ENCODE measurements around the gene DIS3L2. TPM values are rescaled to one million over a fixed set of nuclear protein-coding genes. Genes with fewer than 3 reads are reported as not detected.
"Not testable (repeated sequence)": the region's sequence is repeated elsewhere in the genome, so short reads cannot be mapped to it uniquely, and the experiment has no call there.

DIS3L2 gene
- total RNA-seq, 1 donor from 2014 or later = 24.0 TPM

DNA sequence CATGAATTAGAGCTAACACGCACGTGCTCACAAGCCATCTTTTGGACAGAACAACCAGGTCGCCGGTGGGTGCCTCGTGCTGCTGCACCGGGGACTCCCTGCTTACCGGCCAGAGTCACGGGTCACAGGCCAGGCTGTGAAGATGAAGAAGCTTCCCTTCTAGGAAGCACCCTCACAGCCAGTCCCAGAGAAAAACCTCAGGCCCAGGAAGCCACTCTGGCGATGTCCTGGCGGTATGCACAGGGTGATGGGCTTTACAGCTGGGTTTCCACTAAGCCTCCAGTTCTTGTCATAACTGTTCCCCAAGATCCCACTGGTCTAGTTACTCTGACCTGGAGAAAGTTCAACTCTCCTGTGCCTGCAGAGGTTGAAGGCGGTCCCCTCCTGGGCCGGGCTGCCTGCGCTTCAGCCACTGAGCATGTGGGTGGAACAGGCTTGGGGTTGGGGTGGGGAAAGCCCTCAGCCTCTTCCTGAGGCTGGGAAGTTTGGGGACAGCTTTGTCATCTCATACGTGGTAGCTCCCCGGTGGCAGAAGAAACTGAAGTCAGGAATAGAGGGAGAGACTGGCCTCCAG is 15.2 kb upstream of the DIS3L2 start:
- no peak overlapping the region for H3K27ac Mint-ChIP-seq (ENCODE audit: unreplicated experiment)
- peaks cover 13% of the 10 kb centered on the region for H3K27me3 Mint-ChIP-seq (ENCODE audit: low read depth, unreplicated experiment)
- H3K4me1 Mint-ChIP-seq (ENCODE audit: low read depth, unreplicated experiment) = no peaks in the 10 kb centered on the region
- DNase-seq (ENCODE audit: low read depth) (no peak), FAIRE-seq (no peak)
- H3K9me3 Mint-ChIP-seq (ENCODE audit: unreplicated experiment) = peaks cover 5% of the 10 kb centered on the region
- Histone ChIP-seq H3K4me3 (ENCODE audit: insufficient read depth, low read depth, low read length) (no peak overlapping the region), H3K36me3 (ENCODE audit: insufficient read depth, low read length) (no peaks in the 10 kb centered on the region), H3K27me3 (ENCODE audit: insufficient read depth, low read length) (peaks cover 3% of the 10 kb centered on the region), H3K4me1 (ENCODE audit: insufficient read depth, low read length) (no peaks in the 10 kb centered on the region), H3K4me2 (ENCODE audit: low read length) (no peak overlapping the region), H3K79me2 (ENCODE audit: insufficient read depth, low read length) (no peaks in the 10 kb centered on the region), H3K9ac (ENCODE audit: low read length) (no peak overlapping the region), H4K20me1 (ENCODE audit: insufficient read depth, low read length) (no peaks in the 10 kb centered on the region), H2AFZ (ENCODE audit: low read depth, low read length) (no peak overlapping the region), H3K9me3 (ENCODE audit: insufficient read depth, low read depth, low read length) (no peaks in the 10 kb centered on the region), H3K27ac (ENCODE audit: low read depth, low read length) (no peak overlapping the region)
- TF ChIP-seq, protein P1, sequence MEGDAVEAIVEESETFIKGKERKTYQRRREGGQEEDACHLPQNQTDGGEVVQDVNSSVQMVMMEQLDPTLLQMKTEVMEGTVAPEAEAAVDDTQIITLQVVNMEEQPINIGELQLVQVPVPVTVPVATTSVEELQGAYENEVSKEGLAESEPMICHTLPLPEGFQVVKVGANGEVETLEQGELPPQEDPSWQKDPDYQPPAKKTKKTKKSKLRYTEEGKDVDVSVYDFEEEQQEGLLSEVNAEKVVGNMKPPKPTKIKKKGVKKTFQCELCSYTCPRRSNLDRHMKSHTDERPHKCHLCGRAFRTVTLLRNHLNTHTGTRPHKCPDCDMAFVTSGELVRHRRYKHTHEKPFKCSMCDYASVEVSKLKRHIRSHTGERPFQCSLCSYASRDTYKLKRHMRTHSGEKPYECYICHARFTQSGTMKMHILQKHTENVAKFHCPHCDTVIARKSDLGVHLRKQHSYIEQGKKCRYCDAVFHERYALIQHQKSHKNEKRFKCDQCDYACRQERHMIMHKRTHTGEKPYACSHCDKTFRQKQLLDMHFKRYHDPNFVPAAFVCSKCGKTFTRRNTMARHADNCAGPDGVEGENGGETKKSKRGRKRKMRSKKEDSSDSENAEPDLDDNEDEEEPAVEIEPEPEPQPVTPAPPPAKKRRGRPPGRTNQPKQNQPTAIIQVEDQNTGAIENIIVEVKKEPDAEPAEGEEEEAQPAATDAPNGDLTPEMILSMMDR (IDR thresholded peaks at IDR 0.05; ENCODE audit: insufficient read depth, low read depth, low read length) = no peak
- no peak for TF ChIP-seq EZH2 (IDR thresholded peaks at IDR 0.05; ENCODE audit: insufficient read depth, low read length)
- no peak overlapping the region for H3K4me3 Mint-ChIP-seq (ENCODE audit: unreplicated experiment)
- peaks cover 1% of the 10 kb centered on the region for H3K36me3 Mint-ChIP-seq (ENCODE audit: low read depth, unreplicated experiment)

DNA sequence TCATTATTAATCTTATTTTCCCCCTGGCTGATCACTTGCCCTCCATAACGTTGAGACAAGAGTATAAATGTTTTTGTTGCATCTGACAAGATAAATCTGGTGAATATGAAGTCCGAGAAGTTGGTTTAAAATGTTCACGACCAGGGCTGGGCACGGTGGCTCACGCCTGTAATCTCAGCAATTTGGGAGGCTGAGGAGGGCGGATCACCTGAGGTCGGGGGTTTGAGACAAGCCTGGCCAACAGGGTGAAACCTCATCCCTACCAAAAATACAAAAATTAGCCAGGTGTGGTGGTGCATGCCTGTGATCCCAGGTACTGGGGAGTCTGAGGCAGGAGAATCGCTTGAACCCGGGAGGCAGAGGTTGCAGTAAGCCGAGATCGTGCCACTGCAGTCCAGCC is 14.4 kb upstream of the DIS3L2 start:
- not testable (repeated sequence) for H2AFZ ChIP-seq (ENCODE audit: low read depth, low read length); H3K27ac ChIP-seq (ENCODE audit: low read depth, low read length); DNase-seq (ENCODE audit: low read depth); H3K4me3 ChIP-seq (ENCODE audit: insufficient read depth, low read depth, low read length); FAIRE-seq; H3K4me2 ChIP-seq (ENCODE audit: low read length); H3K4me1 ChIP-seq (ENCODE audit: insufficient read depth, low read length); H3K27ac Mint-ChIP-seq (ENCODE audit: unreplicated experiment); H4K20me1 ChIP-seq (ENCODE audit: insufficient read depth, low read length); H3K4me3 Mint-ChIP-seq (ENCODE audit: unreplicated experiment); H3K27me3 ChIP-seq (ENCODE audit: insufficient read depth, low read length); H3K36me3 ChIP-seq (ENCODE audit: insufficient read depth, low read length); H3K9ac ChIP-seq (ENCODE audit: low read length); H3K36me3 Mint-ChIP-seq (ENCODE audit: low read depth, unreplicated experiment); H3K4me1 Mint-ChIP-seq (ENCODE audit: low read depth, unreplicated experiment); H3K79me2 ChIP-seq (ENCODE audit: insufficient read depth, low read length); H3K9me3 ChIP-seq (ENCODE audit: insufficient read depth, low read depth, low read length); H3K9me3 Mint-ChIP-seq (ENCODE audit: unreplicated experiment)
- peaks cover 10% of the 10 kb centered on the region for H3K27me3 Mint-ChIP-seq (ENCODE audit: low read depth, unreplicated experiment)

DNA sequence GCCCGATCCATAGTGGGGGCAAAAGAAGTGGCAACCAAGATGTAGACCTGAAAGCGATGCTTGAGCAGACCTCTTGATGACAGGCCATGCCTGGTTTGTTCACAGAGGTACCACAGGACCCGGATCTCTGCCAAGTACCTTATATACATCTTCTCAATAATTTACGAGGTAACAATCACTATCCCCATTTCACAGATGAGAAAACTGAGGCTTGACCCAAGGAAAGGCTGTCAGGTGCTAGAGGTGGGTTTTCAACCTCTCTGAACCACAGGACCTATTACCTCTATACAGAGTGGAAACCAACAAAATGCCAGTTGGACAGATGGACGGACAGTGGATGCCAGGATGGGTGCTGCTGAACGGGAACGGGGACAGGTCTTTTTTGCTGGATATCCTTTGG is 13.8 kb upstream of the DIS3L2 start:
- Histone ChIP-seq H3K27me3 (ENCODE audit: insufficient read depth, low read length) (peaks cover 3% of the 10 kb centered on the region), H2AFZ (ENCODE audit: low read depth, low read length) (no peak overlapping the region), H3K4me1 (ENCODE audit: insufficient read depth, low read length) (no peaks in the 10 kb centered on the region), H3K9ac (ENCODE audit: low read length) (no peak overlapping the region), H3K79me2 (ENCODE audit: insufficient read depth, low read length) (no peaks in the 10 kb centered on the region), H4K20me1 (ENCODE audit: insufficient read depth, low read length) (no peaks in the 10 kb centered on the region), H3K36me3 (ENCODE audit: insufficient read depth, low read length) (no peaks in the 10 kb centered on the region), H3K4me3 (ENCODE audit: insufficient read depth, low read depth, low read length) (no peak overlapping the region), H3K9me3 (ENCODE audit: insufficient read depth, low read depth, low read length) (no peaks in the 10 kb centered on the region), H3K27ac (ENCODE audit: low read depth, low read length) (no peak overlapping the region), H3K4me2 (ENCODE audit: low read length) (no peak overlapping the region)
- Mint-ChIP-seq H3K36me3 (ENCODE audit: low read depth, unreplicated experiment) (peaks cover 1% of the 10 kb centered on the region), H3K4me3 (ENCODE audit: unreplicated experiment) (no peak overlapping the region), H3K4me1 (ENCODE audit: low read depth, unreplicated experiment) (no peaks in the 10 kb centered on the region), H3K27me3 (ENCODE audit: low read depth, unreplicated experiment) (peaks cover 10% of the 10 kb centered on the region), H3K9me3 (ENCODE audit: unreplicated experiment) (peaks cover 7% of the 10 kb centered on the region), H3K27ac (ENCODE audit: unreplicated experiment) (no peak overlapping the region)
- DNase-seq (ENCODE audit: low read depth) = no peak
- no peak for TF ChIP-seq EZH2 (IDR thresholded peaks at IDR 0.05; ENCODE audit: insufficient read depth, low read length)
- TF ChIP-seq, protein P1 (IDR thresholded peaks at IDR 0.05; ENCODE audit: insufficient read depth, low read depth, low read length) = no peak
- FAIRE-seq = no peak
